IMR-90 (cell line): Measurements from ENCODE around the gene MAGEB17. TPM values are rescaled to one million over a fixed set of nuclear protein-coding genes. Genes with fewer than 3 reads are reported as not detected.

Source experiments
- ATAC-seq: fragments of 200-7000 bp; cut with Tn5 transposase; 2 replicates; pipeline ENCODE4 v1.9.1; 2020; ENCODE audit warnings: low read depth, mild to moderate bottlenecking, moderate library complexity
- BruUV-seq: library from RNA; stranded (reverse); fragments of 400-500 nt; replicated peaks from 2 replicates; lab custom pipeline; 2021; lab: Mats Ljungman, UMichigan
- CTCF ChIA-PET: fragments of 300-600 bp; formaldehyde crosslinking; extraction: SDS; loops from one replicate; lab custom pipeline; 2021; ENCODE audit warnings: antibody characterized with exemption; lab: Yijun Ruan, JAX
- POLR2A ChIA-PET: fragments of 300-600 bp; sonication (Branson Sonifier 250); formaldehyde crosslinking; loops from one replicate; lab custom pipeline; 2022; ENCODE audit warnings: antibody characterized with exemption; ENCODE audit not compliant: unreplicated experiment; lab: Charles Lee
- DNase-seq: peaks from one replicate; pipeline ENCODE4 v3.0.0; 2013
- H2AFZ ChIP-seq: replicated peaks from 2 replicates; pipeline ENCODE3; 2013; ENCODE audit warnings: low read length, mild to moderate bottlenecking; ENCODE audit not compliant: poor library complexity
- H2AK5ac ChIP-seq: 2 replicates; pipeline ENCODE4 v1.6.1; 2013; ENCODE audit warnings: low read depth, low read length, inconsistent platforms
- H2AK9ac ChIP-seq: replicated peaks from 2 replicates; pipeline ENCODE3; 2013; ENCODE audit warnings: mild to moderate bottlenecking, low read depth, low read length, moderate library complexity; ENCODE audit not compliant: poor library complexity
- H2BK120ac ChIP-seq: 2 replicates; pipeline ENCODE4 v1.6.1; 2013; ENCODE audit warnings: low read depth, low read length, inconsistent platforms
- H2BK15ac ChIP-seq: 3 replicates; pipeline ENCODE4 v1.6.1; 2013; ENCODE audit warnings: low read depth, low read length, inconsistent platforms
- H2BK20ac ChIP-seq: 2 replicates; pipeline ENCODE4 v1.6.1; 2013; ENCODE audit warnings: low read depth, mild to moderate bottlenecking, inconsistent platforms, low read length, moderate library complexity
- H2BK5ac ChIP-seq: 2 replicates; pipeline ENCODE4 v1.6.1; 2013; ENCODE audit warnings: mild to moderate bottlenecking, low read depth, low read length, inconsistent platforms; ENCODE audit not compliant: poor library complexity, severe bottlenecking
- H3K14ac ChIP-seq: replicated peaks from 2 replicates; pipeline ENCODE4 v1.6.1; 2013; ENCODE audit warnings: low read depth, low read length, inconsistent platforms
- H3K18ac ChIP-seq: 2 replicates; pipeline ENCODE4 v1.6.1; 2013; ENCODE audit warnings: low read depth, low read length, control low read depth
- H3K23ac ChIP-seq: 2 replicates; pipeline ENCODE4 v1.6.1; 2013; ENCODE audit warnings: low read depth, low read length, inconsistent platforms
- H3K27ac ChIP-seq: 2 replicates; pipeline ENCODE4 v1.5.1; 2013; ENCODE audit warnings: mild to moderate bottlenecking, control low read depth, low read length; ENCODE audit not compliant: insufficient read depth
- H3K27me3 ChIP-seq: 2 replicates; pipeline ENCODE4 v1.6.1; 2013; ENCODE audit warnings: low read length; ENCODE audit not compliant: control insufficient read depth, insufficient read depth
- H3K36me3 ChIP-seq: 2 replicates; pipeline ENCODE4 v1.6.1; 2013; ENCODE audit warnings: low read length, mixed read lengths; ENCODE audit not compliant: control insufficient read depth, insufficient read depth
- H3K4ac ChIP-seq: 2 replicates; pipeline ENCODE4 v1.6.1; 2013; ENCODE audit warnings: low read depth, low read length, inconsistent platforms
- H3K4me1 ChIP-seq: 2 replicates; pipeline ENCODE4 v1.6.1; 2013; ENCODE audit warnings: low read length, mixed read lengths; ENCODE audit not compliant: control insufficient read depth, insufficient read depth
- H3K4me2 ChIP-seq: 2 replicates; pipeline ENCODE4 v1.6.1; 2013; ENCODE audit warnings: low read depth, mild to moderate bottlenecking, control low read depth, low read length, moderate library complexity
- H3K4me3 ChIP-seq: 2 replicates; pipeline ENCODE4 v1.5.1; 2013; ENCODE audit warnings: low read depth, mild to moderate bottlenecking, control low read depth, low read length, moderate library complexity; ENCODE audit not compliant: insufficient read depth
- H3K56ac ChIP-seq: 2 replicates; pipeline ENCODE4 v1.6.1; 2013; ENCODE audit warnings: low read length, inconsistent platforms; ENCODE audit not compliant: insufficient read depth; ENCODE audit errors: extremely low read depth
- H3K79me1 ChIP-seq, 2 experiments: 2 replicates each; pipeline ENCODE4 v1.6.1; 2013; ENCODE audit warnings: low read length in 2 of 2, inconsistent platforms in 1 of 2, low read depth in 1 of 2
- H3K9ac ChIP-seq: 2 replicates; pipeline ENCODE4 v1.6.1; 2013; ENCODE audit warnings: low read depth, low read length, control low read depth
- H3K9me1 ChIP-seq: 2 replicates; pipeline ENCODE4 v1.6.1; 2013; ENCODE audit warnings: low read length, inconsistent platforms; ENCODE audit not compliant: insufficient read depth
- H3K9me3 ChIP-seq: 2 replicates; pipeline ENCODE4 v1.6.1; 2013; ENCODE audit warnings: low read length; ENCODE audit not compliant: control insufficient read depth, insufficient read depth
- H4K20me1 ChIP-seq: 2 replicates; pipeline ENCODE4 v1.6.1; 2013; ENCODE audit warnings: low read length, inconsistent platforms; ENCODE audit not compliant: insufficient read depth
- H4K5ac ChIP-seq: 2 replicates; pipeline ENCODE4 v1.6.1; 2013; ENCODE audit warnings: mild to moderate bottlenecking, low read depth, low read length, control low read depth
- H4K8ac ChIP-seq, 2 experiments: 2 replicates each; pipeline ENCODE4 v1.6.1; 2013; ENCODE audit warnings: low read depth in 2 of 2, low read length in 2 of 2, control low read depth in 1 of 2, inconsistent platforms in 1 of 2
- H4K91ac ChIP-seq: 2 replicates; pipeline ENCODE4 v1.6.1; 2013; ENCODE audit warnings: low read depth, low read length, inconsistent platforms; ENCODE audit not compliant: insufficient read depth
- BHLHE40 ChIP-seq: fragments of 150-350 bp; IDR thresholded peaks from 2 replicates; pipeline ENCODE4 v1.6.1; 2016; ENCODE audit warnings: mild to moderate bottlenecking, low read depth, low read length
- CEBPB ChIP-seq: IDR thresholded peaks from 2 replicates; pipeline ENCODE4 v1.6.1; 2012; ENCODE audit warnings: low read depth, low read length, improper control_type of control experiment
- CHD1 ChIP-seq: IDR thresholded peaks from 2 replicates; pipeline ENCODE4 v1.6.1; 2012; ENCODE audit warnings: low read depth, low read length, improper control_type of control experiment
- ELK1 ChIP-seq: fragments of 150-350 bp; IDR thresholded peaks from 2 replicates; pipeline ENCODE4 v1.6.1; 2016; ENCODE audit warnings: low read depth, mild to moderate bottlenecking, low read length, moderate library complexity, borderline replicate concordance
- FOS ChIP-seq: fragments of 150-350 bp; IDR thresholded peaks from 2 replicates; pipeline ENCODE4 v1.6.1; 2016; ENCODE audit warnings: low read depth, low read length
- MAFK ChIP-seq: IDR thresholded peaks from 2 replicates; pipeline ENCODE4 v1.6.1; 2012; ENCODE audit warnings: low read depth, low read length, improper control_type of control experiment
- MAZ ChIP-seq: IDR thresholded peaks from 2 replicates; pipeline ENCODE4 v1.6.1; 2012; ENCODE audit warnings: low read depth, mild to moderate bottlenecking, low read length, improper control_type of control experiment, moderate library complexity, borderline replicate concordance
- MXI1 ChIP-seq: IDR thresholded peaks from 2 replicates; pipeline ENCODE4 v1.6.1; 2012; ENCODE audit warnings: low read depth, mild to moderate bottlenecking, low read length, moderate library complexity, borderline replicate concordance
- NFE2L2 ChIP-seq: fragments of 150-350 bp; IDR thresholded peaks from 2 replicates; pipeline ENCODE4 v1.6.1; 2016; ENCODE audit warnings: low read depth, mild to moderate bottlenecking, low read length
- POLR2A ChIP-seq: IDR thresholded peaks from 2 replicates; pipeline ENCODE4 v1.6.1; 2012; ENCODE audit warnings: mild to moderate bottlenecking, low read depth, low read length
- RAD21 ChIP-seq: IDR thresholded peaks from 2 replicates; pipeline ENCODE4 v1.6.1; 2012; ENCODE audit warnings: low read length, improper control_type of control experiment
- RCOR1 ChIP-seq: IDR thresholded peaks from 2 replicates; pipeline ENCODE4 v1.6.1; 2012; ENCODE audit warnings: mild to moderate bottlenecking, low read length, improper control_type of control experiment; ENCODE audit not compliant: insufficient replicate concordance
- RFX5 ChIP-seq: IDR thresholded peaks from 2 replicates; pipeline ENCODE4 v1.8.0; 2012; ENCODE audit warnings: low read depth, mild to moderate bottlenecking, low read length, moderate library complexity
- SMC3 ChIP-seq: fragments of 150-350 bp; IDR thresholded peaks from 2 replicates; pipeline ENCODE4 v1.6.1; 2016; ENCODE audit warnings: low read depth, mild to moderate bottlenecking, antibody characterized with exemption, low read length, moderate library complexity
- USF2 ChIP-seq: fragments of 150-350 bp; IDR thresholded peaks from 2 replicates; pipeline ENCODE4 v1.6.1; 2017; ENCODE audit warnings: mild to moderate bottlenecking, antibody characterized with exemption, low read length, low read depth
- WGBS, 2 experiments: methylation state at CpG; one replicate each; pipeline versions ENCODE4 v1.1.5 to v1.1.7; 2013; ENCODE audit warnings: missing lambda C conversion rate in 2 of 2; ENCODE audit not compliant: insufficient read length in 1 of 2; ENCODE audit errors: extremely low coverage in 2 of 2; 5-methylcytosine and 5-hydroxymethylcytosine counted together
- dilution Hi-C: fragments of 300-500 bp; cut with HindIII; formaldehyde crosslinking; loops from one replicate; pipeline ENCODE4 v1.14.3; 2018; ENCODE audit warnings: low sequenced_read_pairs; ENCODE audit not compliant: unreplicated experiment
- in situ Hi-C: fragments of 300-500 bp; cut with MboI; formaldehyde crosslinking; loops from 3 replicates; pipeline ENCODE4 v1.14.3; 2019; ENCODE audit warnings: low sequenced_read_pairs, inconsistent platforms, mixed read lengths
- intact Hi-C: fragments of 100-400 bp; cut with micrococcal nuclease; formaldehyde crosslinking; loops from 2 replicates; pipeline ENCODE4 v1.10.0; 2022
- polyA plus RNA-seq, 3 experiments: library from polyadenylated mRNA; depleted of rRNA; stranded (reverse); fragments of >200 nt; gene quantifications; 2 replicates each; pipeline ENCODE4 v1.2.3, GENCODE V29; 2012; ENCODE audit warnings: low replicate concordance in 1 of 3
- total RNA-seq: library from RNA; depleted of rRNA; stranded (reverse); fragments of >200 nt; gene quantifications from 2 replicates; pipeline ENCODE4 v1.2.3, GENCODE V29; 2012
- TF ChIP-seq, protein P1 (sequence below): conservative IDR thresholded peaks from 2 replicates; pipeline ENCODE4 v1.5.1; 2012; ENCODE audit warnings: mild to moderate bottlenecking, low read depth, low read length, improper control_type of control experiment

The MAGEB17 gene
- total and polyA plus RNA-seq, 2 of the 4 experiments (the other 2 are of a cell fraction), result under 0.01 to 0.34 TPM

DNA sequence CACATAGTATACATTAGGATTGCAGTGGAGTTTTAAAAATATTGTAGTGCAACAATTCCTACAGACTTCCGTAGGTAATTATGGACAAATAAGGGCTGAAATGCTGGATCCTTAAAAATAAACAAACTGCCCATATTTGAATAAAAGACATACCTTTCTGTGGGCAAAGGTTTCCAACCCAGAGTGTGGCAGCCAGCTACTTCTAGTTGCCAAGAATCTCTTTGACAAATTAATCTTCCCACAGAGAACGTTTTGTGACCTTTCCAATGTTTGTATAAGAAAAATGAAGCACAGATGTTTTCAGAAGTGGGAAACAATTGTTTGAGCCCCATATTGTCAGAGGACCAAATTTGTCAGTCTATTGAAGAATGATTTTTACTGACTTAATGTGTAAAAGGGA, 22.9 kb upstream of the MAGEB17 start:
- H3K56ac ChIP-seq, result no peak overlapping the region
- H3K9me3 ChIP-seq, result no peaks in the 10 kb centered on the region
- no peak overlapping the region for H4K8ac ChIP-seq
- no peak overlapping the region for H2AK9ac ChIP-seq
- intact Hi-C loops, result no loop called here
- TF ChIP-seq, protein P1, sequence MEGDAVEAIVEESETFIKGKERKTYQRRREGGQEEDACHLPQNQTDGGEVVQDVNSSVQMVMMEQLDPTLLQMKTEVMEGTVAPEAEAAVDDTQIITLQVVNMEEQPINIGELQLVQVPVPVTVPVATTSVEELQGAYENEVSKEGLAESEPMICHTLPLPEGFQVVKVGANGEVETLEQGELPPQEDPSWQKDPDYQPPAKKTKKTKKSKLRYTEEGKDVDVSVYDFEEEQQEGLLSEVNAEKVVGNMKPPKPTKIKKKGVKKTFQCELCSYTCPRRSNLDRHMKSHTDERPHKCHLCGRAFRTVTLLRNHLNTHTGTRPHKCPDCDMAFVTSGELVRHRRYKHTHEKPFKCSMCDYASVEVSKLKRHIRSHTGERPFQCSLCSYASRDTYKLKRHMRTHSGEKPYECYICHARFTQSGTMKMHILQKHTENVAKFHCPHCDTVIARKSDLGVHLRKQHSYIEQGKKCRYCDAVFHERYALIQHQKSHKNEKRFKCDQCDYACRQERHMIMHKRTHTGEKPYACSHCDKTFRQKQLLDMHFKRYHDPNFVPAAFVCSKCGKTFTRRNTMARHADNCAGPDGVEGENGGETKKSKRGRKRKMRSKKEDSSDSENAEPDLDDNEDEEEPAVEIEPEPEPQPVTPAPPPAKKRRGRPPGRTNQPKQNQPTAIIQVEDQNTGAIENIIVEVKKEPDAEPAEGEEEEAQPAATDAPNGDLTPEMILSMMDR, result no peak
- TF ChIP-seq POLR2A (no peak), FOS (no peak), CHD1 (no peak), MAFK (no peak), USF2 (no peak), MAZ (no peak), ELK1 (no peak), RCOR1 (no peak), RFX5 (no peak), MXI1 (no peak), RAD21 (no peak), CEBPB (no peak), SMC3 (no peak), BHLHE40 (no peak), NFE2L2 (no peak)
- H4K5ac ChIP-seq, result no peak overlapping the region
- H3K27ac ChIP-seq, result no peak overlapping the region
- no peak overlapping the region for H3K18ac ChIP-seq
- H3K4ac ChIP-seq, result no peak overlapping the region
- H2BK5ac ChIP-seq, result no peak overlapping the region
- no peak overlapping the region for H2BK15ac ChIP-seq
- H4K91ac ChIP-seq, result no peak overlapping the region
- dilution Hi-C loops, result no loop called here
- H3K4me1 ChIP-seq, result no peaks in the 10 kb centered on the region
- no peaks in the 10 kb centered on the region for H4K20me1 ChIP-seq
- no CpG with 5 or more reads among the region's 2 CpGs for WGBS, 2 experiments
- H2AFZ ChIP-seq, result no peak overlapping the region
- H3K14ac ChIP-seq, result no peak overlapping the region
- H3K27me3 ChIP-seq, result no peaks in the 10 kb centered on the region
- H2BK120ac ChIP-seq, result no peak overlapping the region
- ATAC-seq, result no peak
- no peak for DNase-seq
- H3K9me1 ChIP-seq, result no peaks in the 10 kb centered on the region
- in situ Hi-C loops, result no loop called here
- no peak overlapping the region for H3K23ac ChIP-seq
- H3K36me3 ChIP-seq, result no peaks in the 10 kb centered on the region
- no peak overlapping the region for H3K4me2 ChIP-seq
- no peak overlapping the region for H3K4me3 ChIP-seq
- CTCF ChIA-PET, result interaction anchor here (1.3 kb wide), 1 partner anchor 27 kb away, joined by 4 read pairs; no protein-coding TSS in a partner anchor
- no peak overlapping the region for H2AK5ac ChIP-seq
- 0 out of 4 replicates have a peak, but pooled peaks cover 0 to 3% of the 10 kb centered on the region in 2 experiments for H3K79me1 ChIP-seq
- no peak overlapping the region for H2BK20ac ChIP-seq
- POLR2A ChIA-PET, result no interaction called here
- no peak overlapping the region for H3K9ac ChIP-seq
- no TSS peak for BruUV-seq
